KOPT-K1 (cell line): Measurements from ENCODE around the gene LY9.
"Not testable (repeated sequence)": the region's sequence is repeated elsewhere in the genome, so short reads cannot be mapped to it uniquely, and the experiment has no call there.

ENCODE experiments used
- H3K27ac ChIP-seq: fragments of 200-600 bp; sonication (generic); 2 replicates; pipeline ENCODE4 v1.5.1; 2016; ENCODE audit warnings: antibody characterized with exemption, mild to moderate bottlenecking, low read depth, low read length; ENCODE audit not compliant: poor library complexity, severe bottlenecking
- H3K36me3 ChIP-seq: fragments of 200-600 bp; sonication (generic); 2 replicates; pipeline ENCODE4 v1.5.1; 2017; ENCODE audit warnings: antibody characterized with exemption, mild to moderate bottlenecking, low read length, moderate library complexity; ENCODE audit not compliant: insufficient read depth
- H3K9me3 ChIP-seq: fragments of 200-600 bp; sonication (generic); 2 replicates; pipeline ENCODE4 v1.5.1; 2017; ENCODE audit warnings: antibody characterized with exemption, low read length, mild to moderate bottlenecking; ENCODE audit not compliant: insufficient read depth, poor library complexity, severe bottlenecking

LY9 gene

GRCh38 chr1:160782988-160783765, 12.8 kb upstream of the LY9 start:
- not testable (repeated sequence) for H3K9me3 ChIP-seq, H3K36me3 ChIP-seq
- H3K27ac ChIP-seq: peak overlapping the region; percentile 53

- Histone ChIP-seq H3K27ac (no peak overlapping the region), H3K9me3 (no peaks in the 10 kb centered on the region), H3K36me3 (no peaks in the 10 kb centered on the region)
Observed at GRCh38 chr1:160789051-160789701, 6.8 kb upstream of the LY9 start.

- no peak overlapping the region for H3K27ac ChIP-seq
- H3K9me3 ChIP-seq: no peaks in the 10 kb centered on the region
- no peaks in the 10 kb centered on the region for H3K36me3 ChIP-seq
Observed at GRCh38 chr1:160789702-160790611, 6.0 kb upstream of the LY9 start.

GRCh38 chr1:160794376-160794775, 1.6 kb upstream of the LY9 start:
- no peaks in the 10 kb centered on the region for H3K36me3 ChIP-seq
- H3K27ac ChIP-seq: no peak overlapping the region
- H3K9me3 ChIP-seq: no peaks in the 10 kb centered on the region

- Histone ChIP-seq H3K36me3 (no peaks in the 10 kb centered on the region), H3K27ac (peak overlapping the region; percentile 68), H3K9me3 (no peaks in the 10 kb centered on the region)
Observed at GRCh38 chr1:160797271-160797709, 1.3 kb downstream of the LY9 start.

GRCh38 chr1:160797861-160798273, 1.9 kb downstream of the LY9 start:
- no peaks in the 10 kb centered on the region for H3K36me3 ChIP-seq
- H3K9me3 ChIP-seq: no peaks in the 10 kb centered on the region
- H3K27ac ChIP-seq: peak overlapping the region; percentile 68

- H3K9me3 ChIP-seq: no peaks in the 10 kb centered on the region
- H3K36me3 ChIP-seq: no peaks in the 10 kb centered on the region
- peak overlapping the region; percentile 68 for H3K27ac ChIP-seq
Observed at GRCh38 chr1:160798439-160798838, 2.5 kb downstream of the LY9 start.

- H3K9me3 ChIP-seq: no peaks in the 10 kb centered on the region
- no peak overlapping the region for H3K27ac ChIP-seq
- no peaks in the 10 kb centered on the region for H3K36me3 ChIP-seq
Observed at GRCh38 chr1:160799641-160800040, 3.7 kb downstream of the LY9 start.

- Histone ChIP-seq H3K36me3 (no peaks in the 10 kb centered on the region), H3K9me3 (no peaks in the 10 kb centered on the region), H3K27ac (no peak overlapping the region)
Observed at GRCh38 chr1:160800142-160800541, 4.2 kb downstream of the LY9 start.

- no peaks in the 10 kb centered on the region for H3K36me3 ChIP-seq
- peak overlapping the region; percentile 0 for H3K27ac ChIP-seq
- H3K9me3 ChIP-seq: no peaks in the 10 kb centered on the region
Observed at GRCh38 chr1:160800645-160801408, 4.9 kb downstream of the LY9 start.

- H3K27ac ChIP-seq: no peak overlapping the region
- peaks cover 10% of the 10 kb centered on the region for H3K9me3 ChIP-seq
- no peaks in the 10 kb centered on the region for H3K36me3 ChIP-seq
Observed at GRCh38 chr1:160801836-160802580, 6.0 kb downstream of the LY9 start.

GRCh38 chr1:160806109-160806665, 10.2 kb downstream of the LY9 start:
- peaks cover 20% of the 10 kb centered on the region for H3K9me3 ChIP-seq
- no peak overlapping the region for H3K27ac ChIP-seq
- no peaks in the 10 kb centered on the region for H3K36me3 ChIP-seq

- Histone ChIP-seq H3K36me3 (no peaks in the 10 kb centered on the region), H3K9me3 (peaks cover 20% of the 10 kb centered on the region), H3K27ac (no peak overlapping the region)
Observed at GRCh38 chr1:160806784-160807183, 10.8 kb downstream of the LY9 start.

- H3K9me3 ChIP-seq: peaks cover 20% of the 10 kb centered on the region
- H3K27ac ChIP-seq: no peak overlapping the region
- H3K36me3 ChIP-seq: no peaks in the 10 kb centered on the region
Observed at GRCh38 chr1:160807247-160807646, 11.3 kb downstream of the LY9 start.
